H1 (cell line): ENCODE data around the gene APLP2. TPM values are rescaled to one million over a fixed set of nuclear protein-coding genes. Genes with fewer than 3 reads are reported as not detected.

Source experiments
- CTCF ChIA-PET: fragments of 300-600 bp; sonication (Branson Sonifier 250); formaldehyde crosslinking; loops from one replicate; lab custom pipeline; 2021; ENCODE audit not compliant: partially characterized antibody; lab: Charles Lee
- POLR2A ChIA-PET: fragments of 300-600 bp; sonication (Branson Sonifier 250); formaldehyde crosslinking; loops from one replicate; lab custom pipeline; 2021; ENCODE audit warnings: inconsistent platforms; ENCODE audit not compliant: partially characterized antibody; lab: Charles Lee
- DNase-seq, 2 experiments: peaks; one replicate each; pipeline versions ENCODE4 v3.0.0 to v3.0.0-alpha.2; 2010 to 2022; ENCODE audit warnings: low spot score in 2 of 2, low read depth in 1 of 2, mixed read lengths in 1 of 2
- FAIRE-seq: peaks from 2 replicates; lab custom pipeline; 2011; peaks lifted over from hg19 to GRCh38; lab: Jason Lieb, UNC
- H2AFZ ChIP-seq: 2 replicates; pipeline ENCODE4 v1.8.1; 2012; ENCODE audit warnings: low read length, inconsistent platforms
- H2AK5ac ChIP-seq: 2 replicates; pipeline ENCODE4 v1.6.1; 2013; ENCODE audit warnings: low read depth, low read length
- H2BK120ac ChIP-seq: replicated peaks from 2 replicates; pipeline ENCODE3; 2013; ENCODE audit warnings: low read depth, low read length, inconsistent platforms
- H2BK12ac ChIP-seq: 2 replicates; pipeline ENCODE4 v1.6.1; 2013; ENCODE audit warnings: low read depth, low read length
- H2BK15ac ChIP-seq: 2 replicates; pipeline ENCODE4 v1.6.1; 2013; ENCODE audit warnings: low read length
- H2BK20ac ChIP-seq: 2 replicates; pipeline ENCODE4 v1.6.1; 2013; ENCODE audit warnings: low read length
- H2BK5ac ChIP-seq: 2 replicates; pipeline ENCODE4 v1.6.1; 2013; ENCODE audit warnings: low read depth, low read length
- H3K14ac ChIP-seq: 2 replicates; pipeline ENCODE4 v1.6.1; 2013; ENCODE audit warnings: inconsistent platforms; ENCODE audit not compliant: insufficient read length
- H3K18ac ChIP-seq: 2 replicates; pipeline ENCODE4 v1.6.1; 2013; ENCODE audit warnings: low read length; ENCODE audit errors: extremely low read depth
- H3K23ac ChIP-seq: 2 replicates; pipeline ENCODE4 v1.6.1; 2013; ENCODE audit warnings: inconsistent platforms; ENCODE audit not compliant: insufficient read length
- H3K23me2 ChIP-seq: 2 replicates; pipeline ENCODE4 v1.6.1; 2013; ENCODE audit warnings: low read depth, low read length
- H3K27ac ChIP-seq: 2 replicates; pipeline ENCODE4 v1.6.1; 2011; ENCODE audit warnings: low read depth, low read length, inconsistent platforms
- H3K27me3 ChIP-seq, 4 experiments: replicated peaks in 1 of 4; 1 replicate in 1 of 4; 2 replicates in 3 of 4; pipeline versions ENCODE4 v1.6.1 to v1.8.1; 2011 to 2013; ENCODE audit warnings: low read length in 3 of 4, mild to moderate bottlenecking in 3 of 4, inconsistent platforms in 2 of 4, mixed read lengths in 2 of 4, moderate library complexity in 1 of 4; ENCODE audit not compliant: control insufficient read depth in 3 of 4, insufficient read depth in 3 of 4; ENCODE audit errors: extremely low read depth in 1 of 4
- H3K36me3 ChIP-seq, 4 experiments: 2 replicates each; pipeline versions ENCODE4 v1.6.1 to v1.8.1; 2011 to 2013; ENCODE audit warnings: mild to moderate bottlenecking in 4 of 4, low read length in 3 of 4, moderate library complexity in 2 of 4, control low read depth in 1 of 4, inconsistent platforms in 1 of 4; ENCODE audit not compliant: insufficient read depth in 4 of 4, control insufficient read depth in 2 of 4
- H3K4ac ChIP-seq: replicated peaks from 2 replicates; pipeline ENCODE3; 2013; ENCODE audit warnings: low read length, low read depth, mixed read lengths, inconsistent platforms; ENCODE audit not compliant: insufficient read length
- H3K4me1 ChIP-seq, 4 experiments: replicated peaks in 1 of 4; 1 replicate in 1 of 4; 2 replicates in 3 of 4; pipeline versions ENCODE4 v1.6.1 to v1.8.1; 2011 to 2013; ENCODE audit warnings: low read length in 3 of 4, inconsistent platforms in 2 of 4, mixed read lengths in 1 of 4; ENCODE audit not compliant: insufficient read depth in 4 of 4, control insufficient read depth in 3 of 4
- H3K4me2 ChIP-seq, 2 experiments: 2 replicates each; pipeline versions ENCODE4 v1.6.1 to v1.8.1; 2011 to 2013; ENCODE audit warnings: low read depth in 2 of 2, low read length in 2 of 2, control low read depth in 1 of 2, inconsistent platforms in 1 of 2, mild to moderate bottlenecking in 1 of 2; ENCODE audit not compliant: insufficient read depth in 1 of 2
- H3K4me3 ChIP-seq, 4 experiments: fragments of 200-600, 300-600 bp in 1 of 4; sonication (generic), shearing (Covaris generic), sonication (Bioruptor Twin) in 1 of 4; 2 replicates each; pipeline versions ENCODE4 v1.5.1 to v1.8.1; 2011 to 2016; ENCODE audit warnings: low read length in 4 of 4, low read depth in 3 of 4, control low read depth in 2 of 4, inconsistent platforms in 2 of 4, mild to moderate bottlenecking in 2 of 4, mixed read lengths in 1 of 4, moderate library complexity in 1 of 4; ENCODE audit not compliant: insufficient read depth in 2 of 4; ENCODE audit errors: extremely low read depth in 1 of 4
- H3K56ac ChIP-seq: replicated peaks from 2 replicates; pipeline ENCODE3; 2013; ENCODE audit warnings: low read depth, mild to moderate bottlenecking, mixed read lengths, low read length, inconsistent platforms; ENCODE audit not compliant: insufficient read length
- H3K79me1 ChIP-seq: 2 replicates; pipeline ENCODE4 v1.6.1; 2013; ENCODE audit warnings: low read depth, low read length, control low read depth
- H3K79me2 ChIP-seq, 2 experiments: 2 replicates each; pipeline versions ENCODE4 v1.6.1 to v1.8.1; 2012 to 2013; ENCODE audit warnings: low read length in 2 of 2, mild to moderate bottlenecking in 2 of 2, inconsistent platforms in 1 of 2; ENCODE audit not compliant: insufficient read depth in 2 of 2, control insufficient read depth in 1 of 2
- H3K9ac ChIP-seq, 4 experiments: replicated peaks in 1 of 4; 1 replicate in 1 of 4; 2 replicates in 3 of 4; pipeline versions ENCODE4 v1.6.1 to v1.8.1; 2011 to 2013; ENCODE audit warnings: low read depth in 3 of 4, low read length in 3 of 4, control low read depth in 2 of 4, mild to moderate bottlenecking in 2 of 4, moderate library complexity in 2 of 4, inconsistent platforms in 1 of 4; ENCODE audit errors: extremely low read depth in 1 of 4
- H3K9me3 ChIP-seq, 2 experiments: 2 replicates each; pipeline versions ENCODE4 v1.6.1 to v1.8.1; 2012 to 2013; ENCODE audit warnings: mild to moderate bottlenecking in 2 of 2, moderate library complexity in 2 of 2, control low read depth in 1 of 2, inconsistent platforms in 1 of 2, low read depth in 1 of 2, low read length in 1 of 2, mixed read lengths in 1 of 2; ENCODE audit not compliant: insufficient read depth in 2 of 2
- H4K20me1 ChIP-seq, 2 experiments: replicated peaks in 1 of 2; 2 replicates each; pipeline versions ENCODE3 to v1.8.1; 2011 to 2013; ENCODE audit warnings: inconsistent platforms in 2 of 2, low read length in 2 of 2, mild to moderate bottlenecking in 1 of 2; ENCODE audit not compliant: insufficient read depth in 2 of 2, control insufficient read depth in 1 of 2
- H4K5ac ChIP-seq: 2 replicates; pipeline ENCODE4 v1.6.1; 2013; ENCODE audit warnings: low read length, low read depth, mixed read lengths, inconsistent platforms; ENCODE audit not compliant: insufficient read length
- H4K8ac ChIP-seq: 2 replicates; pipeline ENCODE4 v1.8.0; 2013; ENCODE audit warnings: mild to moderate bottlenecking, moderate library complexity, low read length, inconsistent platforms; ENCODE audit not compliant: insufficient read depth; ENCODE audit errors: extremely low read depth
- H4K91ac ChIP-seq: replicated peaks from 2 replicates; pipeline ENCODE3; 2013; ENCODE audit warnings: low read length, mixed read lengths, inconsistent platforms; ENCODE audit not compliant: insufficient read length
- FOSL1 ChIP-seq: IDR thresholded peaks from 2 replicates; pipeline ENCODE4 v1.6.1; 2011; ENCODE audit warnings: mild to moderate bottlenecking, low read depth, low read length, moderate library complexity; ENCODE audit not compliant: insufficient read depth
- SP1 ChIP-seq: IDR thresholded peaks from 2 replicates; pipeline ENCODE4 v1.6.1; 2011; ENCODE audit warnings: low read depth, low read length
- SRF ChIP-seq: IDR thresholded peaks from 2 replicates; pipeline ENCODE4 v1.6.1; 2011; ENCODE audit warnings: mild to moderate bottlenecking, low read depth, low read length, moderate library complexity
- YY1 ChIP-seq: IDR thresholded peaks from 2 replicates; pipeline ENCODE4 v1.6.1; 2011; ENCODE audit warnings: low read depth, mild to moderate bottlenecking, low read length
- WGBS, 2 experiments: shearing (Covaris generic) in 1 of 2; methylation state at CpG; one replicate each; pipeline versions ENCODE4 v1.1.6 to v1.1.7; 2013 to 2015; ENCODE audit warnings: low lambda C conversion rate in 2 of 2, mixed read lengths in 2 of 2, inconsistent platforms in 1 of 2, low coverage in 1 of 2, missing lambda C conversion rate in 1 of 2; ENCODE audit not compliant: insufficient replicate concordance in 2 of 2, insufficient coverage in 1 of 2, insufficient read length in 1 of 2; ENCODE audit errors: extremely low coverage in 1 of 2, missing lambda C conversion rate in 1 of 2; 5-methylcytosine and 5-hydroxymethylcytosine counted together
- polyA plus RNA-seq, 7 experiments: library from polyadenylated mRNA; depleted of rRNA in 3 of 7; stranded (reverse) in 5 of 7; unstranded in 2 of 7; fragments of >200 nt in 5 of 7; fragments of 200-250 nt in 2 of 7; gene quantifications; 1 replicate in 5 of 7; 2 replicates in 1 of 7; 4 replicates in 1 of 7; pipeline versions ENCODE4 v1.2.1 to v1.2.3, GENCODE V29; 2011 to 2013; ENCODE audit warnings: missing spikeins in 2 of 7, mixed read lengths in 2 of 7
- total RNA-seq: library from RNA; stranded (reverse); fragmentation: NEBNext Ultra II Directional; extraction: Animal tissue kit (Norgen Biotek cat#: 25700); gene quantifications from 2 replicates; pipeline ENCODE4 v1.2.1, GENCODE V29; 2021

APLP2 gene
- total and polyA plus RNA-seq, 2 of the 8 experiments (the other 6 are each of a cell fraction or from before 2014, with no cell fraction given), result 222 to 315 TPM

- H3K4ac ChIP-seq, result no peak overlapping the region
- DNase-seq (no peak), FAIRE-seq (no peak)
- H3K18ac ChIP-seq, result no peak overlapping the region
- peaks cover 5% of the 10 kb centered on the region; the same call in 1 of the 2 replicates for H3K79me1 ChIP-seq
- no peak overlapping the region for H3K23ac ChIP-seq
- no peak overlapping the region for H2AFZ ChIP-seq
- no peak overlapping the region for H4K8ac ChIP-seq
- no peak overlapping the region for H3K4me3 ChIP-seq
- peaks cover 0 to 11% of the 10 kb centered on the region in 2 experiments for H4K20me1 ChIP-seq
- peaks cover 3% of the 10 kb centered on the region in 2 experiments; a peak in 1 of 4 replicates for H3K9me3 ChIP-seq
- no peak overlapping the region for H3K4me2 ChIP-seq
- H2AK5ac ChIP-seq, result no peak overlapping the region
- no peak overlapping the region for H2BK15ac ChIP-seq
- ChIA-PET POLR2A (no interaction called here), CTCF (no interaction called here)
- H4K91ac ChIP-seq, result no peak overlapping the region
- no peak overlapping the region for H3K27ac ChIP-seq
- no peaks in the 10 kb centered on the region for H3K23me2 ChIP-seq
- H2BK120ac ChIP-seq, result no peak overlapping the region
- peaks cover 0 to 3% (median 0%) of the 10 kb centered on the region in 4 experiments; a peak in 3 of 8 replicates for H3K36me3 ChIP-seq
- TF ChIP-seq YY1 (no peak), SRF (no peak), FOSL1 (no peak), SP1 (no peak)
- no peak overlapping the region for H2BK5ac ChIP-seq
- no peak overlapping the region for H4K5ac ChIP-seq
- no peak overlapping the region for H3K56ac ChIP-seq
- no peaks in the 10 kb centered on the region for H3K27me3 ChIP-seq
- peaks cover 0 to 10% (median 3%) of the 10 kb centered on the region in 4 experiments; a peak in 3 of 7 replicates for H3K4me1 ChIP-seq
- no peak overlapping the region for H3K14ac ChIP-seq
- H2BK20ac ChIP-seq, result no peak overlapping the region
- no peak overlapping the region for H3K9ac ChIP-seq
- peaks cover 9 to 90% of the 10 kb centered on the region in 2 experiments for H3K79me2 ChIP-seq
- no peak overlapping the region for H2BK12ac ChIP-seq
- WGBS, 2 experiments, result 93% methylated on average over 6 of the region's 6 CpGs; no CpG with 5 or more reads in 1 of the 2 experiments
Observed at GRCh38 chr11:130085671-130086290, 16.1 kb downstream of the APLP2 start.
